Measurements from ENCODE around the gene ZCWPW1.
A peak's percentile ranks its signal among the peaks of the same experiment; 100 is the strongest.

The ZCWPW1 gene, protein sequence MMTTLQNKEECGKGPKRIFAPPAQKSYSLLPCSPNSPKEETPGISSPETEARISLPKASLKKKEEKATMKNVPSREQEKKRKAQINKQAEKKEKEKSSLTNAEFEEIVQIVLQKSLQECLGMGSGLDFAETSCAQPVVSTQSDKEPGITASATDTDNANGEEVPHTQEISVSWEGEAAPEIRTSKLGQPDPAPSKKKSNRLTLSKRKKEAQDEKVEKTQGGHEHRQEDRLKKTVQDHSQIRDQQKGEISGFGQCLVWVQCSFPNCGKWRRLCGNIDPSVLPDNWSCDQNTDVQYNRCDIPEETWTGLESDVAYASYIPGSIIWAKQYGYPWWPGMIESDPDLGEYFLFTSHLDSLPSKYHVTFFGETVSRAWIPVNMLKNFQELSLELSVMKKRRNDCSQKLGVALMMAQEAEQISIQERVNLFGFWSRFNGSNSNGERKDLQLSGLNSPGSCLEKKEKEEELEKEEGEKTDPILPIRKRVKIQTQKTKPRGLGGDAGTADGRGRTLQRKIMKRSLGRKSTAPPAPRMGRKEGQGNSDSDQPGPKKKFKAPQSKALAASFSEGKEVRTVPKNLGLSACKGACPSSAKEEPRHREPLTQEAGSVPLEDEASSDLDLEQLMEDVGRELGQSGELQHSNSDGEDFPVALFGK

DNA sequence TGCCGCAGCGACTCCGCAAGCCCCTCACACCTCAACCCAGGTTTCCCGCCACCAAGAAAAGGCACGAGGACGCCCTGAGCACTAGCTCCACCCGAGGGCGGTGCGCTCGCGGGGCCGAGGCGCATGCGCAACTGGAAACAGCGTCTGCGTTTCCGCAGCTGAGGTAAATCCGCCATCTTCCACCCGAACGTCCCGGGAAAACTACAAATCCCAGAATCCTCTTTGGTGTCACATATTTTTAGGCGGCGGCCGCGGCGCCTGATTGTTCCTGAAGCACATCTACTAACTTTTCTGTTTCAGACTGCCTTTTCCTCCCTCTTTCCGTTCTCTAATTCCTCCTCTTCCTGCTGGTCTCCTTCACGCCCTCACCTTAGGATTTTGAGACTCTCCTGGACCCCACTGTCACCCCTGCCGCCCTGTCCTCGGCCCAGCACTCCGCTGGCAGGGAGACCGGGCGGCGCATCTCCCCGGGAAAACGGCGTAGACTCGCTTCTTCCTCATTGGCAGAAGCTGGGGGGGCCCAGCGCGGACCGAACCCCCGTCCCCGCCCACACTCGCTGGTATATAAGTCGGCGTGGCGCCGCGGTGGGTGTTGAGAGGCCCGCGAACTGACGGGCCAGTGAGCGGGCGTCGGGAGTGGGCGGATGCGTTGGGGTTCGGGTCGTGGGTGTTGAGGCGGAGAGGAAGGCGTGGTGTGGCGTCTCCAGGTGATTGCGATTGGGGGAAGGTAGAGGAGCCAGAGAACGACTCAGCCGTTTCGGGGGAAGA is at the start of gene ZCWPW1:
Gene ZCWPW1, minus strand, starts transcription at position 505 of the 768 bp plus-strand sequence. CDS start 8,054 bp downstream, outside the sequence.
- Histone ChIP-seq H3K27ac (ENCODE audit: low read length) (peak within 1 kb of the TSS; percentile 99), H3K27me3 (ENCODE audit: low read depth, low read length) (no peaks in the 10 kb centered on the region), H3K9me3 (ENCODE audit: control insufficient read depth in 1 of 2, low read length in 2 of 2) (no peaks in the 10 kb centered on the region), H3K4me1 (ENCODE audit: control insufficient read depth in 1 of 2, insufficient read depth in 2 of 2, low read length in 2 of 2) (peaks cover 0 to 30% of the 10 kb centered on the region in 2 donors), H3K36me3 (ENCODE audit: control insufficient read depth in 1 of 2, insufficient read depth in 2 of 2, low read length in 2 of 2) (peaks cover 12 to 15% of the 10 kb centered on the region in 2 donors), H3K4me3 (ENCODE audit: low read depth in 1 of 2, low read length in 2 of 2) (peak within 1 kb of the TSS; percentile 70 to 82)

DNA sequence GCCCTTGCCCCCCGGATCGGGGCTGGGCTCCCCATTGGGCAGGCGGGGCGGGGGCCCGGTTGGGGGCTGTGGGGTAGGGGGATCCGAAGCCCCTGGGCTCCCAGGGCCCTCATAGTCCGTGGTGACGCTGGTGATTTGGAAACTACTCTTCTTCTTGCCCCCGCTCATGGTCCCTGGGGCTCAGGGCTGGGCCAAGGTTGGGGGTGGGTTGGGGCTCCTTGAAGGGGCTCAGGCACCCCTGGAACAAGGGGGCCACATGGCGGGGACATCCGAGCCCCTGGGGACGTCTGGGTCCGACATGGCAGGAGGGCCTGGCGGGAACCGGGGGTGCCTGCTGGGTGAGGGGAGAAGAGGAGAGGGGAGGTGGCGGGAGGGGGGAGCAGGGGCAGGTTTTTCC is 49.4 kb upstream of the ZCWPW1 start:
- Histone ChIP-seq H3K27me3 (ENCODE audit: low read depth, low read length) (no peaks in the 10 kb centered on the region), H3K4me1 (ENCODE audit: control insufficient read depth in 1 of 2, insufficient read depth in 2 of 2, low read length in 2 of 2) (peaks cover 21 to 50% of the 10 kb centered on the region in 2 donors), H3K27ac (ENCODE audit: low read length) (peak overlapping the region; percentile 77), H3K4me3 (ENCODE audit: low read depth in 1 of 2, low read length in 2 of 2) (peak overlapping the region; percentile 80 to 90), H3K9me3 (ENCODE audit: control insufficient read depth in 1 of 2, low read length in 2 of 2) (no peaks in the 10 kb centered on the region), H3K36me3 (ENCODE audit: control insufficient read depth in 1 of 2, insufficient read depth in 2 of 2, low read length in 2 of 2) (peaks cover 4 to 7% of the 10 kb centered on the region in 2 donors)

DNA sequence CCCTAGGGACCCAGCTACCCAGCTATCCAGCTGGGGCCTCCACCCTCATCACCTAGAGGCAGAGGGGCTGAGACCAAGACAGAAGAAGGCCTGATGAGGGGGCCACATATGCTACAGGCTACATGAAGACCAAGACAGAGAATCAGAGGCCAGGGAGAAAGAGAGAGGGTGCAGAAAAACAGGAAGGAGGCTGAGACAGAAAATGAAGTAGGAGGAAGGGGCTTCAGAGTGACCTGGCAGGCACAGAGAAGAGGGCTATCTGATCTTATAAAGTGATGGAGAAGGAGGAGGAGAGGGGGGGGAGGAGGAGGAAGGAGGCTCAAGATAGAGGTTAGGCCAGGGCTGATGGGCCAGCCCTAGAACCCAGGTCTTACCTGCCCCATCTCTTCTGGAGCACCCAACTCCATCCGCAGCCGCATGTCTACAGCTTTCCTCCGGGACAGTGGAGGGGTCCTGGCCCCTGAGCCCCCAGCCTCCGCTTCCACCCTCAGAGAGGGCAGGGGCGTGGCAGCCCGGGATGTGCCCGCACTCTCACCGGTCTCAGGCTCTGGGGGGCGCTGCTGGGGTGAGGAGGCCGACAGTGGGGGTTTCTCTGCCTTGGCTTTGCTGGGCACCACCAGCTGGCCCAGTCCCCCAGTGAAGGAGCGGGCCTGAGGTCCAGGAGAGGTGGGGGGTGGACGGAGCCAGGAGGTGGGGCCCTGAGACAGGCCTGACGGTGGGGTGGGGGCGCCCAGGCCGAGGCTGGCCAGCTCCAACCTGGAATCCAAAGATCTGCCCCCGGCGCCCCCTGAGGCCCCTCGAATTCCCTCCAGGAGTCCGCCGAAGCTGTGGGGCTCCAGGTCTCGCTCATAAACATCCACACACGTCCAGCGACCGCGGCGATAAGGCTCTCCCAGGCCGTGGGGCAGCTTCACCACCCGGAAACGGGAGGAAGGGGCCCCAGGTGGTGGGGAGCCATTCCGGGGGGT is 48.7 kb upstream of the ZCWPW1 start:
- peak overlapping the region; percentile 60 for H3K27ac ChIP-seq (ENCODE audit: low read length)
- peaks cover 4 to 8% of the 10 kb centered on the region in 2 donors for H3K36me3 ChIP-seq (ENCODE audit: control insufficient read depth in 1 of 2, insufficient read depth in 2 of 2, low read length in 2 of 2)
- H3K4me1 ChIP-seq (ENCODE audit: control insufficient read depth in 1 of 2, insufficient read depth in 2 of 2, low read length in 2 of 2), result peaks cover 21 to 49% of the 10 kb centered on the region in 2 donors
- no peaks in the 10 kb centered on the region for H3K27me3 ChIP-seq (ENCODE audit: low read depth, low read length)
- H3K9me3 ChIP-seq (ENCODE audit: control insufficient read depth in 1 of 2, low read length in 2 of 2), result no peaks in the 10 kb centered on the region
- H3K4me3 ChIP-seq (ENCODE audit: low read depth in 1 of 2, low read length in 2 of 2), result peak overlapping the region; percentile 80 to 90

DNA sequence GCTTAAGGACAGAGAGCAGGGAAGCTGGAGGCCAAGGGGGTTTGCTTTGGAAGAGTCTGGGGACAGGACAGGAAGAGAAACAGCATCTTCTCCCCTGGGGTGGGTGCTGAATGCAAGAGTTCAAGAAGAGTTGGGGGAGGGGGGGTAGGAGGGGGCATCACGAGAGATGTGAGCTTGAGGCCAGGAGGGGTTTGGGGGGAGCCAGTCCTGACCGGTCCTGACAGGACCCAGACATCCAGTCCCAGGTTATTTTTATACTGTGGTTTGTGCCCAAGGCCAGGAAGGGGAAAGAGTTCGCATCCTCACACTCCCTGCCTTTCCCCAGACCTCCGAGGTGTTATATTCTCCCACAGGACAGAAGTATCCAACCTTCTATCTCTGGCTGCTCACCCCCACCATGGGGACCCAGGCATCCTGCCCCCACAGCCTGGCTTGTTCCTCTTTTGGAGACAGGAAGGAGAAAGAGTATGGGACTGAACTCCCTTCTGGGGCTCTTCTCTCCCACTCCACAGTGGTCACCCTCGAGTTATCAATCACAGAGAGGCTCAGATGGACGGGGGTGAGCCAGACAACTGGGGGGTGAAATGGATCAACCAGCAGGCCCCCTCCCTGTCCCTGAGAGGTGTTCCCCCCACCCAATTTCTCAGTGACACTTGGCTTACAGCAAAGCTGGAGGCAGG is 47.7 kb upstream of the ZCWPW1 start:
- peaks cover 21 to 55% of the 10 kb centered on the region in 2 donors for H3K4me1 ChIP-seq (ENCODE audit: control insufficient read depth in 1 of 2, insufficient read depth in 2 of 2, low read length in 2 of 2)
- no peaks in the 10 kb centered on the region for H3K9me3 ChIP-seq (ENCODE audit: control insufficient read depth in 1 of 2, low read length in 2 of 2)
- H3K4me3 ChIP-seq (ENCODE audit: low read depth in 1 of 2, low read length in 2 of 2), result peak overlapping the region; percentile 80 to 90
- H3K27me3 ChIP-seq (ENCODE audit: low read depth, low read length), result no peaks in the 10 kb centered on the region
- peaks cover 8% of the 10 kb centered on the region in 2 donors for H3K36me3 ChIP-seq (ENCODE audit: control insufficient read depth in 1 of 2, insufficient read depth in 2 of 2, low read length in 2 of 2)
- peak overlapping the region; percentile 60 for H3K27ac ChIP-seq (ENCODE audit: low read length)

DNA sequence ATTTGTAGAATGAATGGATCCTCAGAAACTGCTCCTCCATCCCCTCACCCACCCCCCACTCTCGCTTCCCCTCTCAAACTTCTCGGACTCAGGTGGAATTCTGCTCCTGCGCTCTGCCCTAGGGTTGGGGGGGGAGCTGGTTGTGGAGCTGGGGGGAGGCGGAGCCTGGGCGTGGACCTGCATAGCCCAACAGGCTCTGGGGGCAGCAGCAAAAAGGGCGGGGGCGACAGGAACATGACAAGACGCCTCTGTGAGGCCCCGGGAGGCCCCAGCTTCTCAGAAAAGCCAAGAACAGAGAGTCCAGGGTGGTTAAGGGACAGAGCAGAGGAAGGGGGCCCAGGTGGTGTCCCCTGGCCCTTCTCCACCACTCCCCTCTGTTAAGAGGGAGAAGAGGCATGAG is 47.0 kb upstream of the ZCWPW1 start:
- H3K27me3 ChIP-seq (ENCODE audit: low read depth, low read length), result no peaks in the 10 kb centered on the region
- no peaks in the 10 kb centered on the region for H3K9me3 ChIP-seq (ENCODE audit: control insufficient read depth in 1 of 2, low read length in 2 of 2)
- peaks cover 21 to 55% of the 10 kb centered on the region in 2 donors for H3K4me1 ChIP-seq (ENCODE audit: control insufficient read depth in 1 of 2, insufficient read depth in 2 of 2, low read length in 2 of 2)
- H3K4me3 ChIP-seq (ENCODE audit: low read depth in 1 of 2, low read length in 2 of 2), result peak overlapping the region; percentile 80 to 90
- H3K27ac ChIP-seq (ENCODE audit: low read length), result peak overlapping the region; percentile 60
- H3K36me3 ChIP-seq (ENCODE audit: control insufficient read depth in 1 of 2, insufficient read depth in 2 of 2, low read length in 2 of 2), result peaks cover 8% of the 10 kb centered on the region in 2 donors

DNA sequence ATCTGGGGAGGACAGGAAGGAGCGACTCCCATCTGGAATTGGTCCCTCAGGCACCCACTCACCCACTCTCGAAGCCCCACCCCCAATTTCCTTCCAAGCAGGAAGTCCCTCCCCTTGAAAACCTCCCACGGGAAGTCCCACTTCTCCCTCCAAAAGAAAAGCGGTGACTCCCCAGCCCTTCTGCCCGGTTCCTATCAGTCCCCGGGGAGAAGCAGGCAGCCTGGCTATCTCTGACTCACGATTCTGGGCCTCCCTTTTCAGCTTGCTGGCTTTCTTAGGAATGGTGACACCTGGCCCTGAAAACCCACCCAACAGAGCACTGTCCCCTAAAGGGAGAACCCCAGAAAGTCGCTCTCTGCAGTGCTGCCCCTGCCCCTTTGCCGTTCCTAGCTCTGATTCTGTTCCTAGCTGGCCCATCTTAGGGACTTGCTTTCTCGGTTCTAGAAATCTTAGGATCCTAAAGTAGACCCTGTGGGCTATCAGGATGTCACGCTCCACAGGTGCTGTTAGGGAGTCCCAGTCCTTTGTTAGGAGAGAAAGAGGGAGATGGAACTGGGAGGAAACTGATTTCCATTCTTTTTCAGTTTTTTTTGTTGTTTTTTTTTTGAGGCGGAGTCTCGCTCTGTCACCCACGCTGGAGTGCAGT is 44.5 kb upstream of the ZCWPW1 start:
- no peak overlapping the region for H3K4me3 ChIP-seq (ENCODE audit: low read depth in 1 of 2, low read length in 2 of 2)
- H3K27me3 ChIP-seq (ENCODE audit: low read depth, low read length), result no peaks in the 10 kb centered on the region
- peaks cover 18 to 56% of the 10 kb centered on the region in 2 donors for H3K4me1 ChIP-seq (ENCODE audit: control insufficient read depth in 1 of 2, insufficient read depth in 2 of 2, low read length in 2 of 2)
- no peak overlapping the region for H3K27ac ChIP-seq (ENCODE audit: low read length)
- H3K36me3 ChIP-seq (ENCODE audit: control insufficient read depth in 1 of 2, insufficient read depth in 2 of 2, low read length in 2 of 2), result peaks cover 8% of the 10 kb centered on the region in 2 donors
- no peaks in the 10 kb centered on the region for H3K9me3 ChIP-seq (ENCODE audit: control insufficient read depth in 1 of 2, low read length in 2 of 2)

DNA sequence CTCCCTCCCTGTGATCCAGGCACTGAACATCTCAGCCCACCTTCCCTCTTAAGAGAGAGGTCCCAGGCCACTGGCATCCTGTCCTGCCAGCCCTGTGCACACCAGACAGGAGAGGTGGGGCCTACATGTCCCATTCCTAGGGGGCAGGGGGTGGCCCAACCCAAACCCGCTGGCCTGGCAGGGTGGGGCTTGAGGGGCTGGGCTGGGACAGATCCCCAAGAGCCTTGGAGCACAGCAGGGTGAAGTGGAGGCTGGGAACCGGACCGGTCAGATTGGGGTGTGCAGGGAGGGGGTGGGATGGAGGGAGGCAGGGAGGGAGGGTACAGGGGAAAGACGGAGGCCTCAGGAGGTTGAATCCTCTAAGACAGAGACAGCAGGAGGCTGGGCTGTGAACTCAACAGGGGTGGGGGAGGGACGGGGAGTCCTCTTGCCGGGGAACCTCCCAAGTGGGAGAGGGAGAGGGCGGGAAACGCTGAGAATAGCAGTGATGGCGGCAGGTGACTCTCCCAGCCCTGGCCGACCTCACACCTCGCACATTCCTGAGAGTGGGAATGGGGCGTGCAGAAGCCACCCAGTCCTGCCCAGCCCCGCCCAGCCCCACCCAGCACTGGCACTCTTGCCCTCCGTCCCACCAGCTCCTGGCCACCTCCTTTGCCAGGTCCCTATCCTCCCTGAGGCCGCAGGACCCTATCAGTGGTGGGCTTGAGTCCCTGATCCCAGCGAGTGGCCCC is 43.8 kb upstream of the ZCWPW1 start:
- Histone ChIP-seq H3K9me3 (ENCODE audit: control insufficient read depth in 1 of 2, low read length in 2 of 2) (no peaks in the 10 kb centered on the region), H3K36me3 (ENCODE audit: control insufficient read depth in 1 of 2, insufficient read depth in 2 of 2, low read length in 2 of 2) (peaks cover 8 to 14% of the 10 kb centered on the region in 2 donors), H3K4me1 (ENCODE audit: control insufficient read depth in 1 of 2, insufficient read depth in 2 of 2, low read length in 2 of 2) (peaks cover 18 to 59% of the 10 kb centered on the region in 2 donors), H3K4me3 (ENCODE audit: low read depth in 1 of 2, low read length in 2 of 2) (no peak overlapping the region), H3K27me3 (ENCODE audit: low read depth, low read length) (no peaks in the 10 kb centered on the region), H3K27ac (ENCODE audit: low read length) (no peak overlapping the region)

DNA sequence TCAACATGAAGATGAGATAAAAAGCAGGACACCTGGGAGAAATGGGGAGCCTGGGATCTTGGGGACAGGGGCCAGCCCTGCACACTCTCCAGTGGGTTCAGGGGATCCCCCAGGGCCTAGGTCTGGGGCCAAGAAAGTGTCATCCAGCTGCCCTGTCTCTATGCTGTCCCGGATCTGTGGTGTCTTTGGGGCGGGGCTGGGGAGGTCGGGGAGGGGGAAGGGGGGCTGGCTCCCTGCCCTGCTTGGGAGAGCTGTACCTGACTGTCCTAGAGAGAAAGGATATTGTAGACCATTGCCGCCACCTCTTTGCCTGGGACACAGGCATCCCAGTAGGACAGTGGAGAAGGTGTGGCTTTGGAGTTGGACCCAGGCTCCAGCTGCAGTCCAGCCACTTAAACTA is 42.5 kb upstream of the ZCWPW1 start:
- H3K27ac ChIP-seq (ENCODE audit: low read length), result no peak overlapping the region
- peaks cover 8 to 59% of the 10 kb centered on the region in 2 donors for H3K4me1 ChIP-seq (ENCODE audit: control insufficient read depth in 1 of 2, insufficient read depth in 2 of 2, low read length in 2 of 2)
- H3K9me3 ChIP-seq (ENCODE audit: control insufficient read depth in 1 of 2, low read length in 2 of 2), result no peaks in the 10 kb centered on the region
- H3K27me3 ChIP-seq (ENCODE audit: low read depth, low read length), result no peaks in the 10 kb centered on the region
- H3K4me3 ChIP-seq (ENCODE audit: low read depth in 1 of 2, low read length in 2 of 2), result no peak overlapping the region
- peaks cover 8 to 19% of the 10 kb centered on the region in 2 donors for H3K36me3 ChIP-seq (ENCODE audit: control insufficient read depth in 1 of 2, insufficient read depth in 2 of 2, low read length in 2 of 2)

DNA sequence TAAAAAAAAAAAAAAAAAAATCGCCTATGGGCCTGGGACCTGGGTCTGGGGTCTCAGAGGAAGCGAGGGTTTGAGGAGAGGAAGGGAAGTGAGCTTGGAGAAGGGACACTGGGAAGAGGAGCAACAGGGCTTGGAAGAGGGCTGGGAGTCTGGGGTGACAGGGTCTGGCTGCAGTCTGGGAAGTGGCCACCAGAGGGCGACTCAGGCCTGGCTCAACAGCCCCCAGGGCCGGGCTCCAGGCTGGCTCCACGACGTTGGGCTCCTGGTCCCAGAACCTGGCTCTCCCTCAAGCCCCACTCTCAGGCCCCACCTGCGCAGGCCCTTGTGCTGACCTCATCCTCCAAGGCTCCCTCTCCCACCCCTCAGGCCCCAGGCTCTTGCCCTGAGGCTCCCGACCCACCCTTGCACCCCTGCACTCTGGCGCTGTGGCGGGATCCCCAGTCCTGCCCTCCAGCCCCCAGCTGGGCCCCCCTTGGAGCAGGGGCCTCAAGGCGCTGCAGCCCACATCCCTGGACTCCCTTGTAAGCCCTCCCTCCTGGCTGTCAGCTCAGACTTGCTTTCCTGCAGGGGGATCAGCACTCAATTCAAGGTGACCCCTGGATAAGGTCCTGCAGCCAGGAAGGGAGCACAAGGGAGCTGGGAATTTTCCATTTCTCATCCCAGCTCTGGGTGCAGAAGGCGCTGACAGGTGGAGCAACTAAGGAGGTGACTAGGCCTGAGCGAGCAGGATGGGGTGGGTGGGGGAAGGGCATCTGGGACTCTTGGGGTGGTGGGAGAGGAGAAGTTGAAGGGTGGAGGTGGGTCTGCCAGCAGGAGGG is 40.9 kb upstream of the ZCWPW1 start:
- H3K9me3 ChIP-seq (ENCODE audit: control insufficient read depth in 1 of 2, low read length in 2 of 2), result no peaks in the 10 kb centered on the region
- H3K36me3 ChIP-seq (ENCODE audit: control insufficient read depth in 1 of 2, insufficient read depth in 2 of 2, low read length in 2 of 2), result peaks cover 8 to 19% of the 10 kb centered on the region in 2 donors
- no peak overlapping the region for H3K27ac ChIP-seq (ENCODE audit: low read length)
- no peak overlapping the region for H3K4me3 ChIP-seq (ENCODE audit: low read depth in 1 of 2, low read length in 2 of 2)
- H3K27me3 ChIP-seq (ENCODE audit: low read depth, low read length), result no peaks in the 10 kb centered on the region
- peaks cover 3 to 51% of the 10 kb centered on the region in 2 donors for H3K4me1 ChIP-seq (ENCODE audit: control insufficient read depth in 1 of 2, insufficient read depth in 2 of 2, low read length in 2 of 2)
